NCI-H69 (cell line): Measurements from ENCODE around the gene IRF2.
"Not testable (repeated sequence)": the region's sequence is repeated elsewhere in the genome, so short reads cannot be mapped to it uniquely, and the experiment has no call there.

ENCODE experiments used
- DNase-seq: peaks from one replicate; lab custom pipeline; 2025; lab: John Stamatoyannopoulos, UW

IRF2 gene

GRCh38 chr4:184346682-184347081 lies 127.7 kb downstream of the IRF2 start:
- DNase-seq = no peak

- DNase-seq = not testable (repeated sequence)
Observed at GRCh38 chr4:184346273-184346672, 128.1 kb downstream of the IRF2 start.

GRCh38 chr4:184345573-184345922 lies 128.8 kb downstream of the IRF2 start:
- no peak for DNase-seq

GRCh38 chr4:184344899-184345572 lies 129.3 kb downstream of the IRF2 start:
- no peak for DNase-seq

GRCh38 chr4:184344435-184344834 lies 129.9 kb downstream of the IRF2 start:
- no peak for DNase-seq

GRCh38 chr4:184343502-184344177 lies 130.7 kb downstream of the IRF2 start:
- peak; percentile 80 for DNase-seq

- DNase-seq = not testable (repeated sequence)
Observed at GRCh38 chr4:184342857-184343237, 131.5 kb downstream of the IRF2 start.

GRCh38 chr4:184342167-184342856 lies 132.0 kb downstream of the IRF2 start:
- DNase-seq = no peak

- not testable (repeated sequence) for DNase-seq
Observed at GRCh38 chr4:184339398-184340193, 134.8 kb downstream of the IRF2 start.

- DNase-seq = no peak
Observed at GRCh38 chr4:184337907-184338306, 136.4 kb downstream of the IRF2 start.
